Activated naive CD8-positive, alpha-beta T cell treated with anti-CD3 and anti-CD28 coated beads for 36 hours (primary cell): Measurements from ENCODE around the gene MAB21L4. TPM values are rescaled to one million over a fixed set of nuclear protein-coding genes. Genes with fewer than 3 reads are reported as not detected.
A peak's percentile ranks its signal among the peaks of the same experiment; 100 is the strongest.

ENCODE experiments used
- DNase-seq: peaks from one replicate; pipeline ENCODE4 v3.0.0; 2021
- H3K27ac Mint-ChIP-seq: one replicate; pipeline ENCODE4 v1.8.0; 2022; ENCODE audit warnings: mild to moderate bottlenecking, moderate library complexity, mixed read lengths
- H3K27me3 Mint-ChIP-seq: one replicate; pipeline ENCODE4 v1.8.0; 2022; ENCODE audit warnings: mild to moderate bottlenecking, mixed read lengths
- H3K36me3 Mint-ChIP-seq: one replicate; pipeline ENCODE4 v1.8.0; 2021; ENCODE audit warnings: mild to moderate bottlenecking, mixed read lengths
- H3K4me1 Mint-ChIP-seq: one replicate; pipeline ENCODE4 v1.8.0; 2021; ENCODE audit warnings: mixed read lengths
- H3K4me3 Mint-ChIP-seq: one replicate; pipeline ENCODE4 v1.8.0; 2022; ENCODE audit warnings: mild to moderate bottlenecking, moderate library complexity, mixed read lengths
- H3K9me3 Mint-ChIP-seq: one replicate; pipeline ENCODE4 v1.8.0; 2022; ENCODE audit warnings: mixed read lengths
- total RNA-seq, 2 experiments: library from RNA; stranded (reverse); gene quantifications; one replicate each; pipeline ENCODE4 v1.2.3, GENCODE V29; 2021

Gene MAB21L4
- total RNA-seq, 2 experiments from 2014 or later, result not detected

GRCh38 chr2:240928476-240929363, 32.8 kb upstream of the MAB21L4 start:
- Mint-ChIP-seq H3K4me1 (no peaks in the 10 kb centered on the region), H3K27me3 (no peaks in the 10 kb centered on the region), H3K4me3 (no peak overlapping the region), H3K36me3 (no peaks in the 10 kb centered on the region), H3K27ac (no peak overlapping the region), H3K9me3 (no peaks in the 10 kb centered on the region)
- DNase-seq, result no peak

- H3K27ac Mint-ChIP-seq, result no peak overlapping the region
- DNase-seq, result no peak
- H3K36me3 Mint-ChIP-seq, result no peaks in the 10 kb centered on the region
- no peaks in the 10 kb centered on the region for H3K4me1 Mint-ChIP-seq
- H3K27me3 Mint-ChIP-seq, result no peaks in the 10 kb centered on the region
- H3K9me3 Mint-ChIP-seq, result no peaks in the 10 kb centered on the region
- H3K4me3 Mint-ChIP-seq, result no peak overlapping the region
These were observed 31.4 kb upstream of the MAB21L4 start for GRCh38 chr2:240927390-240927781.

DNA sequence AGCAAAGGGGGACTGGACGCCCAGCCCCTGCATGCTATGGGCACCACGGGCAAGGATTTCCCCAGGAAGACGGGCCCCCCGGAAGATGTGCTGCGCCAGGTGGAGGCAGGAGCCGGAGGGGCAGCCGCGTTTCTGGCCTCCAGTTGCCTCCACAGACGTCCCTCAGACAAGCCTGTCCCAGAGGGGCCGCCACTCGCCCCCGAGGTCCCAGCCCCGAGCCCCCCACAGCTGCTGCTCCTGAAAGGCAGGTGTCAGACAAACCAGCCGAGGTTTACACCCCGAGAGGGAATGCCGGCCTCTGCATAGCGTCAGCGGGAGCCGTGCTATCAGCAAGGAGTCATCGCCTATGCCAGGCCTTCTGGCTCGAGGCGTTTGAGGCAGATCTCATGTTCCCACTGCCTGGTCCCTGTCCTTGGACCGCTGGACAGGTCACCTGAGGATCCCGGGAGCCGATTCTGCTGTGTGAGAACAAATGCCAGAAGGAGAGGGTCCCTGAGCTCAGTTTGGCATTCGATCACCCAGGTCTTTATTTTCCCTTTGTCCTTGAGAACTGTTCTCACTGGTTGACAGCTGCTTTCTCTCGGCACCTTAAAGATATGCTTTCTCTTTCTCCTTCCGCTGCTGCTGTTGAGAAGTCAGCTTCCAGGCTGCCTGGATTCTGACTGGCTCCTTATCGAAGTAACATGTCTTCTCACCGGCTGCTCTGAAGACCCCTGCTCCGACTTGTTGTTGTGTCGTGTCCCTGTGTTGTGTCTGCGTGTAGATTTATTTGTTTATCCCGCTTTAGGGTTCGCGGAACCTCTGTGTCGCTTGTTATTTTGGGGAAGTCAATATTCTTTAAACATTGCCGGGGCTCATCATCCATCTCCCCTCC, 30.8 kb upstream of the MAB21L4 start:
- no peak for DNase-seq
- Mint-ChIP-seq H3K27me3 (no peaks in the 10 kb centered on the region), H3K36me3 (no peaks in the 10 kb centered on the region), H3K4me1 (no peaks in the 10 kb centered on the region), H3K27ac (no peak overlapping the region), H3K9me3 (no peaks in the 10 kb centered on the region), H3K4me3 (no peak overlapping the region)

GRCh38 chr2:240925568-240926515, 29.9 kb upstream of the MAB21L4 start:
- Mint-ChIP-seq H3K27me3 (no peaks in the 10 kb centered on the region), H3K36me3 (no peaks in the 10 kb centered on the region), H3K9me3 (no peaks in the 10 kb centered on the region), H3K4me1 (no peaks in the 10 kb centered on the region), H3K4me3 (no peak overlapping the region), H3K27ac (no peak overlapping the region)
- no peak for DNase-seq

- no peak overlapping the region for H3K4me3 Mint-ChIP-seq
- H3K27me3 Mint-ChIP-seq, result no peaks in the 10 kb centered on the region
- no peaks in the 10 kb centered on the region for H3K36me3 Mint-ChIP-seq
- no peaks in the 10 kb centered on the region for H3K4me1 Mint-ChIP-seq
- H3K27ac Mint-ChIP-seq, result no peak overlapping the region
- no peaks in the 10 kb centered on the region for H3K9me3 Mint-ChIP-seq
- peak; percentile 24 for DNase-seq
These were observed 29.2 kb upstream of the MAB21L4 start for GRCh38 chr2:240925191-240925567.

GRCh38 chr2:240922982-240923537, 27.1 kb upstream of the MAB21L4 start:
- Mint-ChIP-seq H3K4me3 (no peak overlapping the region), H3K27me3 (no peaks in the 10 kb centered on the region), H3K4me1 (no peaks in the 10 kb centered on the region), H3K9me3 (no peaks in the 10 kb centered on the region), H3K27ac (no peak overlapping the region), H3K36me3 (no peaks in the 10 kb centered on the region)
- no peak for DNase-seq

GRCh38 chr2:240922245-240922981, 26.5 kb upstream of the MAB21L4 start:
- Mint-ChIP-seq H3K36me3 (no peaks in the 10 kb centered on the region), H3K27ac (no peak overlapping the region), H3K9me3 (no peaks in the 10 kb centered on the region), H3K4me1 (no peaks in the 10 kb centered on the region), H3K27me3 (no peaks in the 10 kb centered on the region), H3K4me3 (no peak overlapping the region)
- no peak for DNase-seq

DNA sequence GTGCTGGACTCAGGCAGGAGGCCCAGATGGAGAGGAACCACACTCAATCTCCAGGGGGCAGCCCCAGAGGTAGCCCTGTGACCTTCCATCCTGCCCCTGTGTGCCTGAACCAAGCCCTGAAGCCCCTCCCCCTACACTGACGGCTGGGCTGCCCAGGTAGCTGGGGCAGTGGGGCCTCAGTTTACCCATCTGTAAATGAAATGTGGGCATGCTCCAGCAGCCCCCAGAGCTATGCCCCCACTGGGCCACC, 26.0 kb upstream of the MAB21L4 start:
- Mint-ChIP-seq H3K4me1 (no peaks in the 10 kb centered on the region), H3K27ac (no peak overlapping the region), H3K36me3 (no peaks in the 10 kb centered on the region), H3K9me3 (no peaks in the 10 kb centered on the region), H3K27me3 (peaks cover 4% of the 10 kb centered on the region), H3K4me3 (no peak overlapping the region)
- DNase-seq, result no peak

DNA sequence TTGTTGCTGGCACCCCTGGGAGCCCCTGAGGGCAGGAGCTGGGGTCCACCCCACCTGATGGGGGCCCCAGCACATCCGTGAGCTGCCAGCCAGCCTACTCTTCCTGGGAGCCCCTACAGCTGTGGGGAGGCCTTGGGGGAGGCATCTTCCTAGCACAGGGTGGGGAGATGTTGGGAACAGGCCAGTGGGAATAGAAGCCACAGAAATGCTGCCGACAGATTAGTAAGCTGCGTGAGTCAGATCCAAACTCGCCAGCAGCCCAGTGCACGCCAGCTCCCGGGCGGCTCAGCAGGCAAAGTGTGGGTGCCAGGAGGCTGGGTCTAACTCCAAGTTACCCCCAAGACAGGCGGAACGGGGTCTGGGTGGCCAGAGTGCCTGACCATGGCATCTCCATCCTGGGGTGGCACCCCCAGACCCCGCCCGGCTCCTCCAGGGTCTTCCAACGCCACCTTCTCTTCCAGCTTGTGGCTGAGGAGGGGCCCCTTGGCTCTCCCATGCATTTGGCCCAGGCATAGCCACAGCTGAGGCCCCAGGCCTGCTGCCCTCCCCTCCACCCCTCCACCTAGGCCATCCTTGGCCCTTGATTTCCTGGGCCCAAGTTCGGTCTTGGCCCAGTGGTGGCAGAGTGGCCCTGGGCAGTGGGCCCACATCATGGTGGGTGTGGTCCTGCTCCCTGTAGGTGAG, 25.5 kb upstream of the MAB21L4 start:
- H3K4me1 Mint-ChIP-seq, result no peaks in the 10 kb centered on the region
- H3K27ac Mint-ChIP-seq, result no peak overlapping the region
- H3K27me3 Mint-ChIP-seq, result peaks cover 5% of the 10 kb centered on the region
- H3K9me3 Mint-ChIP-seq, result no peaks in the 10 kb centered on the region
- no peak overlapping the region for H3K4me3 Mint-ChIP-seq
- no peak for DNase-seq
- H3K36me3 Mint-ChIP-seq, result no peaks in the 10 kb centered on the region

DNA sequence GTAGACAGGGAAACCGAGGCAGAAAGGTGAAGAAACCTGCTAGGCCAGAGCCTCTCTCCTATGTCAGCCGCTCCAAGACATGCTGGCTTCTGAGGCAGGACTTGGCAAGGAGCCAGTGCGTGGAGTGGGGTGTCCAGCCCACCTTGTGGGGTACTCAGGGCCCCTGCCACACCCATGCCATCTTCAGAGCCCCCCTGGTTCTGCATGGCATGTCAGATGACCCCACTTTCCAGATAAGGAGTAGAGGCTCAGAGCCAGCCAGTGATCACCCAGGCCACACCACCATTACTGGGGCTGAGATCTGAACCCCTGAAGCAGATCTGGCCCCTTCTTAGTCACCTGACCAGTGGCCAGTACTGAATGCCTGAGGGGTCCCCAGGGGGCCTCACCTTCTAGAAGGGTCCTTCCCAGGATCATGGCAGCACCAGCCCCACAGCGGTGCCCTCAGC, 24.9 kb upstream of the MAB21L4 start:
- no peak for DNase-seq

GRCh38 chr2:240919786-240920782, 24.1 kb upstream of the MAB21L4 start:
- Mint-ChIP-seq H3K4me3 (no peak overlapping the region), H3K4me1 (no peaks in the 10 kb centered on the region), H3K27me3 (peaks cover 11% of the 10 kb centered on the region), H3K27ac (no peak overlapping the region), H3K9me3 (no peaks in the 10 kb centered on the region), H3K36me3 (no peaks in the 10 kb centered on the region)
- no peak for DNase-seq

More for the DNA sequence above, 24.9 kb upstream of the MAB21L4 start:
- no peak overlapping the region for H3K27ac Mint-ChIP-seq
- no peaks in the 10 kb centered on the region for H3K9me3 Mint-ChIP-seq
- no peaks in the 10 kb centered on the region for H3K4me1 Mint-ChIP-seq
- no peaks in the 10 kb centered on the region for H3K36me3 Mint-ChIP-seq
- peaks cover 5% of the 10 kb centered on the region for H3K27me3 Mint-ChIP-seq
- no peak overlapping the region for H3K4me3 Mint-ChIP-seq

DNA sequence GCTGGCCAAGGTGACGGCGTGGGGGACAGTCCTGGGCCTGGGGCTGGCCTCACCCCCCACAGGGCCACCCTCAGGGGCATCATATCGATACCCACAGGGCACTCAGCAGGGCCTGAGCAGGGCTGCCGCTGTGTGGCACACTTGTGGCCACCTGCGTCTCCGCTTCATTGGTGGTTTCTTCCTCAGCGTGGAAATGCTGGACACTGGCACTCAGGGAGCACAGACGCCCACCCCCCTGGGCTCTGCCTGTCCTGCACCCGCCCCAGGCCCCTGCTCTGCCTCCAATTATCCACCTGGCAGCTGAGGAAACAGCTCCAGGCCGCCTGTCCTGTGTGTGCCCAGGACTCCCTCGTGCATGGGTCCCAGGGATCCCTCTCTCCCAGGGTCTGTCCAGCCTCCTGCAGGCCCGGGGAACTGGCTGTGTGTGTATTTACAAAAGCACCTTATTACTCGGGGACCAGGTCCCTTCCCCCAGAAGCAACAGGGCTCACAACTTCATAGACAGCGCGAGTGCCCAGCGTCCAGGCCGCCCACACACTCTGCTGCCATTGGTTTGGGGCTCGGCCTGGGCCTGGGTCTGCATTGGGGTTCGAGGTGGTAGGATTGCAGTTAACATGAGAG, 23.3 kb upstream of the MAB21L4 start:
- Mint-ChIP-seq H3K9me3 (no peaks in the 10 kb centered on the region), H3K36me3 (no peaks in the 10 kb centered on the region), H3K4me1 (no peaks in the 10 kb centered on the region), H3K4me3 (no peak overlapping the region), H3K27me3 (peaks cover 15% of the 10 kb centered on the region), H3K27ac (no peak overlapping the region)
- DNase-seq, result peak; percentile 0
